BJ (cell line): ENCODE measurements around the gene PCMT1. TPM values are rescaled to one million over a fixed set of nuclear protein-coding genes. Genes with fewer than 3 reads are reported as not detected.

Experiments
- CTCF ChIA-PET: fragments of 350-600 bp; formaldehyde crosslinking; extraction: SDS; loops from one replicate; lab custom pipeline; 2021; ENCODE audit warnings: antibody characterized with exemption, inconsistent platforms; lab: Yijun Ruan, JAX
- POLR2A ChIA-PET: fragments of 300-600 bp; sonication (Branson Sonifier 250); formaldehyde crosslinking; extraction: SDS; loops from one replicate; lab custom pipeline; 2021; ENCODE audit warnings: antibody characterized with exemption; lab: Charles Lee
- DNase-seq: peaks from one replicate; pipeline ENCODE4 v3.0.0-alpha.2; 2011; ENCODE audit warnings: low read depth
- H3K27me3 ChIP-seq: 2 replicates; pipeline ENCODE4 v1.6.0; 2011; ENCODE audit warnings: low read length; ENCODE audit not compliant: control insufficient read depth, insufficient read depth
- H3K36me3 ChIP-seq: 2 replicates; pipeline ENCODE4 v1.5.1; 2011; ENCODE audit warnings: low read length; ENCODE audit not compliant: control insufficient read depth, insufficient read depth
- H3K4me3 ChIP-seq: 2 replicates; pipeline ENCODE4 v1.5.1; 2011; ENCODE audit warnings: low read depth, mild to moderate bottlenecking, control low read depth, low read length
- polyA plus RNA-seq: library from polyadenylated mRNA; depleted of rRNA; stranded (reverse); fragments of >200 nt; gene quantifications from 2 replicates; pipeline ENCODE4 v1.2.3, GENCODE V29; 2011
- TF ChIP-seq, protein P1 (sequence below): IDR thresholded peaks from 2 replicates; pipeline ENCODE4 v1.5.1; 2011; ENCODE audit warnings: low read depth, mild to moderate bottlenecking, control low read depth, inconsistent platforms, low read length, moderate library complexity; ENCODE audit not compliant: insufficient read depth

Gene PCMT1
- polyA plus RNA-seq, 1 experiment: 63.2 TPM

DNA sequence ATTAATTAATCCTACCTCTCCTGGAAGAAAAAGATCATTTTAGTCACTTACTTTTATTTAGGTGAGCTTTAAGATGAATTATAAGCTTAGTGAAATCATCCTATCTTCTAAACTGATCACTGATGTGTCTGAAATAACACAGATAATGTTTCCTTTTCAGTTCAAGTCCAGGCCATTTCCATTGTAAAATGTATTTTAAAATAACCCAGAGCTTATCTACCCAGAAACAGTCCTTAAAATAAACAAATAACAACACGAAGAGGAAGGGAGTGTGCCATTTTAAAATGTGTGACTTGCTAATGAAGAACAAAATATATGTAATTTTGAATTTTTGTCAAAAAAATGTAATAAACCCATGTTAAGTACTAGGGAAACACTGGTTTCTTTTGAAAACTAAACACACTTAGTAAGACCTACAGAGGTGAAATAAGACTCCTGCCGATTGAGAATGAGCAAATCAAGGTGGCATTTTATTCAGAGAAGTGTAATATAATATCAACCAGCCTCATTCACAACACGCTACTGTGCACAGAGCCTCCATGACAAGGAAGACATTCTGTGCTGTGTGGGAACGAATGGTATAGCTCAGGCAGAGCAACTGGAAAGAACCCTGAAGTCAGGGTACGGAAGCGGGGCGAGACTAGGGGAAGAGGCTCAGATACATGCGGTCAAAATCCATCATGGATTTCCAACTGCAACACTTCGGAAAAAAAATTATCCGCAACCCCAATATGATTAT, 106.9 kb downstream of the PCMT1 start:
- DNase-seq: no peak
- TF ChIP-seq, protein P1, sequence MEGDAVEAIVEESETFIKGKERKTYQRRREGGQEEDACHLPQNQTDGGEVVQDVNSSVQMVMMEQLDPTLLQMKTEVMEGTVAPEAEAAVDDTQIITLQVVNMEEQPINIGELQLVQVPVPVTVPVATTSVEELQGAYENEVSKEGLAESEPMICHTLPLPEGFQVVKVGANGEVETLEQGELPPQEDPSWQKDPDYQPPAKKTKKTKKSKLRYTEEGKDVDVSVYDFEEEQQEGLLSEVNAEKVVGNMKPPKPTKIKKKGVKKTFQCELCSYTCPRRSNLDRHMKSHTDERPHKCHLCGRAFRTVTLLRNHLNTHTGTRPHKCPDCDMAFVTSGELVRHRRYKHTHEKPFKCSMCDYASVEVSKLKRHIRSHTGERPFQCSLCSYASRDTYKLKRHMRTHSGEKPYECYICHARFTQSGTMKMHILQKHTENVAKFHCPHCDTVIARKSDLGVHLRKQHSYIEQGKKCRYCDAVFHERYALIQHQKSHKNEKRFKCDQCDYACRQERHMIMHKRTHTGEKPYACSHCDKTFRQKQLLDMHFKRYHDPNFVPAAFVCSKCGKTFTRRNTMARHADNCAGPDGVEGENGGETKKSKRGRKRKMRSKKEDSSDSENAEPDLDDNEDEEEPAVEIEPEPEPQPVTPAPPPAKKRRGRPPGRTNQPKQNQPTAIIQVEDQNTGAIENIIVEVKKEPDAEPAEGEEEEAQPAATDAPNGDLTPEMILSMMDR: no peak
- no peak overlapping the region for H3K4me3 ChIP-seq
- POLR2A ChIA-PET: interaction anchor here (0.6 to 0.7 kb wide), 2 partner anchors 57 to 959 kb away, joined by 3 to 8 read pairs; no protein-coding TSS in a partner anchor
- CTCF ChIA-PET: interaction anchor here (0.6 to 2.3 kb wide), 3 partner anchors 9 to 212 kb away, joined by 4 to 8 read pairs (median 5); partner anchors contain the start of gene ULBP3
- no peaks in the 10 kb centered on the region for H3K27me3 ChIP-seq
- H3K36me3 ChIP-seq: no peaks in the 10 kb centered on the region

DNA sequence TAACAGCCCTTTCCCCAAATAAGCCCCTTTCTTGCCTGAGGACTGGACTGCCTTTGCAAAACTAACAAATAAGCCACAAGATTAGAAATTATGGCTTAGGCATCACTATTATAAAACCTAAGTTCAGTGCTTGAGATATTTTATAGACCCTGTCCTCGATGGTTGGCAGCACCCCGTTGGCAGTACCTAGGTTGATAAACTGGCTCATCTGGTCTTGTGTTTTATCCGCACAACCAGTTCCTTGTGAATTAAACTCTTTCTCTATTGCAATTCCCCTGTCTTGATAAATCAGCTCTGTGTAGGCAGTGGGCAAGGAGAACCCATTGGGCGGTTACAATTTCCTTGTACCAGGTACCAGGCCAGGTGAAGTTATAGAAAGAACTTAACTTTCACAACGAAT, 108.0 kb downstream of the PCMT1 start:
- Histone ChIP-seq H3K27me3 (no peaks in the 10 kb centered on the region), H3K36me3 (no peaks in the 10 kb centered on the region), H3K4me3 (no peak overlapping the region)
- ChIA-PET CTCF (interaction anchor here (0.6 to 2.3 kb wide), 2 partner anchors 10 to 17 kb away, joined by 3 to 8 read pairs; no protein-coding TSS in a partner anchor), POLR2A (no interaction called here)
- DNase-seq: no peak
- TF ChIP-seq, protein P1: no peak

DNA sequence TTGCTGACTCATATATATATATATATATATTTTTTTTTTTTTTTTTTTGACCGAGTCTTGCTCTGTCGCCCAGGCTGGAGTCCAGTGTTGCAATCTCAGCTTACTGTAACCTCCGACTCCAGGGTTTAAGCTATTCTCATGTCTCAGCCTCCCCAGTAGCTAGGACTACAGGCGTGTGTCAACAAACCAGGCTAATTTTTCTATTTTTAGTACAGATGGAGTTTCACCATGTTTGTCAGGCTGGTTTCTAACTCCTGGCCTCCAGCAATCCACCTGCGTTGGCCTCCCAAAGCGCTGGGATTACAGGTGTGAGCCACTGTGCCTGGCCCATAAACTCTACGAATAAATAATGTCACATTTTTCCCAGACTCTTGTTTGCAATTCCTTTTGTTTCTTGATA, 109.8 kb downstream of the PCMT1 start:
- POLR2A ChIA-PET: no interaction called here
- DNase-seq: no peak
- TF ChIP-seq, protein P1: no peak
- Histone ChIP-seq H3K27me3 (no peaks in the 10 kb centered on the region), H3K4me3 (no peak overlapping the region), H3K36me3 (no peaks in the 10 kb centered on the region)
- CTCF ChIA-PET: interaction anchor here (1.9 kb wide), 1 partner anchor 19 kb away, joined by 5 read pairs; no protein-coding TSS in a partner anchor

DNA sequence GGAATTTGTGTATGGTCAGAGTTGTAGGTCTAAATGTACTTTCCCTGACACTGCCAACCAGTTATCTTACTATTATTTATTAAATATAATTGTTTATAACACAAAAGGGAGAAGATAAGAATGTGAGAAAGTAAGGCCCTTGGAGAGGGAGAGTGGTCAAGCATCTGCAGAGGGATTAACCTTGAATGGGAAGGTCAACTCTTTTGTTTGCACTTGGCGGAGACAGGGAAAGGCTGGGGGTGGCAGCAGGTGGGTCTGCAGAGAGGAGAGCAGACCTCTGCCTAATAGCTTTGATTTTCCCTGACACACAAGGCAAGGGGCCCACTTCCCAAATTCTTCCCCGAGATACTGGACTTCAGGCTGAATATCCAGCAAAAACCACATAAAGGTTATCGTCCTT, 110.4 kb downstream of the PCMT1 start:
- no peak overlapping the region for H3K4me3 ChIP-seq
- CTCF ChIA-PET: interaction anchor here (1.0 to 1.9 kb wide), 2 partner anchors 13 to 20 kb away, joined by 3 to 5 read pairs; no protein-coding TSS in a partner anchor
- TF ChIP-seq, protein P1: no peak
- no peaks in the 10 kb centered on the region for H3K36me3 ChIP-seq
- no peak for DNase-seq
- H3K27me3 ChIP-seq: no peaks in the 10 kb centered on the region
- POLR2A ChIA-PET: no interaction called here

DNA sequence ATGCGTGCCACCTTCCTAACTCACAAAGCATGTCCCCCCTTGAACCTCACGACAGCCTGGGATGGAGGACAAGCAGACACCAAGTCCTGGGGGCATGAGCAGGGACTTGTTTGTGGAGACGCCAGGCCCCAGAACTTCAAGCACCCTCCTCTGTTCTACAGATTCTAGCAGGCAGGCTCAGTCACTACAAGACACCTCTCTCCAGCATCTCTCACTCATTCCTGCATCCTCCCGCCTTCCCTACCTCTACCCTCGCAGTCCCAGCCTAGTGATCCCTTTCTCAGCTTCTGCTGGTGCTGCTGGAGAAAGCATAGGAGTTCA, 110.9 kb downstream of the PCMT1 start:
- Histone ChIP-seq H3K36me3 (no peaks in the 10 kb centered on the region), H3K4me3 (no peak overlapping the region), H3K27me3 (no peaks in the 10 kb centered on the region)
- ChIA-PET POLR2A (no interaction called here), CTCF (interaction anchor here (1.0 to 1.9 kb wide), 2 partner anchors 13 to 20 kb away, joined by 3 to 5 read pairs; no protein-coding TSS in a partner anchor)
- TF ChIP-seq, protein P1: no peak
- no peak for DNase-seq
